Uterus (tissue), 2 donors: ENCODE data around the gene KCND3.

Experiments
- CTCF ChIP-seq, 4 experiments: fragments of 200-600 bp in 2 of 4; fragments of 450-650 bp in 2 of 4; sonication (generic) in 2 of 4; IDR thresholded peaks; one replicate each; pipeline ENCODE4 v1.5.1; 2016 to 2019; ENCODE audit warnings: antibody characterized with exemption in 4 of 4, mild to moderate bottlenecking in 2 of 4, moderate library complexity in 1 of 4
- POLR2A ChIP-seq, 2 donors: fragments of 450-650 bp; IDR thresholded peaks; one replicate each; pipeline ENCODE4 v1.6.1; 2016; ENCODE audit warnings: antibody characterized with exemption in 2 of 2, mild to moderate bottlenecking in 1 of 2, moderate library complexity in 1 of 2

- TF ChIP-seq CTCF (IDR thresholded peaks at IDR 0.05) = no peak
- TF ChIP-seq POLR2A (IDR thresholded peaks at IDR 0.05) = no peak
Measured at GRCh38 chr1:111924786-111925185, 64.7 kb downstream of the KCND3 start.
